Keratinocyte (primary cell): Measurements from ENCODE around the gene PTK7.

Source experiments
- EZH2 ChIP-seq: IDR thresholded peaks from one replicate; pipeline ENCODE4 v1.6.1; 2012; ENCODE audit warnings: inconsistent platforms, mild to moderate bottlenecking, low read length, moderate library complexity
- TF ChIP-seq, protein P1 (sequence below), 3 experiments: IDR thresholded peaks in 1 of 3; conservative IDR thresholded peaks in 1 of 3; optimal IDR thresholded peaks in 1 of 3; 2 replicates in 2 of 3; 3 replicates in 1 of 3; pipeline versions ENCODE3 to v1.5.1; 2011; ENCODE audit warnings: low read length in 3 of 3, mild to moderate bottlenecking in 3 of 3, moderate library complexity in 2 of 3, control low read depth in 1 of 3, inconsistent platforms in 1 of 3; ENCODE audit not compliant: insufficient read depth in 2 of 3; ENCODE audit errors: extremely low read depth in 1 of 3

GRCh38 chr6:43054206-43054943 is 21.7 kb upstream of the PTK7 start:
- TF ChIP-seq, protein P1, sequence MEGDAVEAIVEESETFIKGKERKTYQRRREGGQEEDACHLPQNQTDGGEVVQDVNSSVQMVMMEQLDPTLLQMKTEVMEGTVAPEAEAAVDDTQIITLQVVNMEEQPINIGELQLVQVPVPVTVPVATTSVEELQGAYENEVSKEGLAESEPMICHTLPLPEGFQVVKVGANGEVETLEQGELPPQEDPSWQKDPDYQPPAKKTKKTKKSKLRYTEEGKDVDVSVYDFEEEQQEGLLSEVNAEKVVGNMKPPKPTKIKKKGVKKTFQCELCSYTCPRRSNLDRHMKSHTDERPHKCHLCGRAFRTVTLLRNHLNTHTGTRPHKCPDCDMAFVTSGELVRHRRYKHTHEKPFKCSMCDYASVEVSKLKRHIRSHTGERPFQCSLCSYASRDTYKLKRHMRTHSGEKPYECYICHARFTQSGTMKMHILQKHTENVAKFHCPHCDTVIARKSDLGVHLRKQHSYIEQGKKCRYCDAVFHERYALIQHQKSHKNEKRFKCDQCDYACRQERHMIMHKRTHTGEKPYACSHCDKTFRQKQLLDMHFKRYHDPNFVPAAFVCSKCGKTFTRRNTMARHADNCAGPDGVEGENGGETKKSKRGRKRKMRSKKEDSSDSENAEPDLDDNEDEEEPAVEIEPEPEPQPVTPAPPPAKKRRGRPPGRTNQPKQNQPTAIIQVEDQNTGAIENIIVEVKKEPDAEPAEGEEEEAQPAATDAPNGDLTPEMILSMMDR (optimal IDR thresholded peaks at IDR 0.05 in 1 of 3, IDR thresholded peaks at IDR 0.05 in 1 of 3, conservative IDR thresholded peaks at IDR 0.05 in 1 of 3; ENCODE audit: extremely low read depth in 1 of 3, insufficient read depth in 2 of 3, low read length in 3 of 3), result no peak
- TF ChIP-seq EZH2, result no peak
